GM10266 (cell line): ENCODE measurements around the gene MYLK.

Source experiments
- DNase-seq: peaks from one replicate; pipeline ENCODE4 v3.0.0; 2012; ENCODE audit errors: extremely low spot score
- CTCF ChIP-seq: IDR thresholded peaks from 2 replicates; pipeline ENCODE4 v1.5.1; 2012; ENCODE audit warnings: mild to moderate bottlenecking, low read depth; ENCODE audit not compliant: control insufficient read depth, insufficient read depth; ENCODE audit errors: missing control alignments

Gene MYLK

GRCh38 chr3:123877466-123877865 is 6.7 kb downstream of the MYLK start:
- TF ChIP-seq CTCF, result no peak

GRCh38 chr3:123876858-123877257 is 7.3 kb downstream of the MYLK start:
- no peak for TF ChIP-seq CTCF
- no peak for DNase-seq

More at GRCh38 chr3:123877466-123877865, 6.7 kb downstream of the MYLK start:
- no peak for DNase-seq

- TF ChIP-seq CTCF, result no peak
- DNase-seq, result no peak
Measured at GRCh38 chr3:123872621-123873020, 11.5 kb downstream of the MYLK start.

GRCh38 chr3:123871946-123872345 is 12.2 kb downstream of the MYLK start:
- DNase-seq, result no peak

GRCh38 chr3:123870033-123870432 is 14.1 kb downstream of the MYLK start:
- no peak for DNase-seq
- TF ChIP-seq CTCF, result no peak

More at GRCh38 chr3:123871946-123872345, 12.2 kb downstream of the MYLK start:
- TF ChIP-seq CTCF, result no peak

GRCh38 chr3:123869165-123869564 is 15.0 kb downstream of the MYLK start:
- DNase-seq, result no peak
- no peak for TF ChIP-seq CTCF

- no peak for TF ChIP-seq CTCF
- no peak for DNase-seq
Measured at GRCh38 chr3:123864706-123865105, 19.4 kb downstream of the MYLK start.

GRCh38 chr3:123862152-123862551 is 22.0 kb downstream of the MYLK start:
- DNase-seq, result no peak
- TF ChIP-seq CTCF, result no peak
